Measurements from ENCODE around the gene VPS39. TPM values are rescaled to one million over a fixed set of nuclear protein-coding genes. Genes with fewer than 3 reads are reported as not detected.

Gene VPS39
- total and polyA plus RNA-seq, 2 of the 13 experiments (the other 11 are each of a cell fraction or from before 2014, with no cell fraction given) = 22.9 to 32.0 TPM

DNA sequence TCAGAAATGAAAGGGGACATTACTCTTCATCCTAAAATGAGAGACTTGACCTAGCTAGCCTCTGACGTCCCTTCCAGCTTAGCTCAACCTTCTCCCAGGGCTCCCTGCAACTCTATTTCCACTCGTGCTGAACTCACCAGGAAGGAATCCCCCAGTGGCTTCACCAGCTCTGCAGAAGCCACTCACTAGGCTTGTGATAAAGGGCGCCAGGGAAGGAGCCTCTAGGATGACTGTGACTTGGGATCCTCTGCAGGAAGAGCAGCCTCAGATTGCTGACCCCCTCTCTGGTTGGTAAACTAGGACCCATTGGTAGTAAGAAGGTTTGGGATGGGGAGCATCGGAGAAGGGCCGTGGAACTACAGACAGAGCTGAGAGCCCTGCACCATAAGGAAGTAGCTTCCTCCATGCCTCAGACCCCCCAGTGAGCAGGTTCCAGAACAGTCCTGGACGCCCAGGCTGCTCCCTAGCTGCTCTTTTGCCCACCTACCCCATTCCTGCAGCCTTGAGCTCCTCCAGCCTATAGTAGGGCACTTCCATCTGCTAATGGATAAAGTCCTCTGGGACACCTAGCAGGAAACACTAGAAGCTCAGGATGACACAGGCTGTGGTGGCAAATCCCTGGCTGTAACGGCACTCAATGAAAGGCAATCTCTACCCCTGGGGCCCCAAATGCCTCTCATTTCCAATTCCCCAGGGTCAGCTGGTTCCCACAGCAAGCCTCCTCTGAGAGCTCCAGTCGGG, 77.7 kb downstream of the VPS39 start (continued):
- TF ChIP-seq, protein P1, sequence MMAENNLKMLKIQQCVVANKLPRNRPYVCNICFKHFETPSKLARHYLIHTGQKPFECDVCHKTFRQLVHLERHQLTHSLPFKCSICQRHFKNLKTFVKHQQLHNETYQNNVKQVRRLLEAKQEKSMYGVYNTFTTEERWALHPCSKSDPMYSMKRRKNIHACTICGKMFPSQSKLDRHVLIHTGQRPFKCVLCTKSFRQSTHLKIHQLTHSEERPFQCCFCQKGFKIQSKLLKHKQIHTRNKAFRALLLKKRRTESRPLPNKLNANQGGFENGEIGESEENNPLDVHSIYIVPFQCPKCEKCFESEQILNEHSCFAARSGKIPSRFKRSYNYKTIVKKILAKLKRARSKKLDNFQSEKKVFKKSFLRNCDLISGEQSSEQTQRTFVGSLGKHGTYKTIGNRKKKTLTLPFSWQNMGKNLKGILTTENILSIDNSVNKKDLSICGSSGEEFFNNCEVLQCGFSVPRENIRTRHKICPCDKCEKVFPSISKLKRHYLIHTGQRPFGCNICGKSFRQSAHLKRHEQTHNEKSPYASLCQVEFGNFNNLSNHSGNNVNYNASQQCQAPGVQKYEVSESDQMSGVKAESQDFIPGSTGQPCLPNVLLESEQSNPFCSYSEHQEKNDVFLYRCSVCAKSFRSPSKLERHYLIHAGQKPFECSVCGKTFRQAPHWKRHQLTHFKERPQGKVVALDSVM (CRISPR knock-in tag; IDR thresholded peaks at IDR 0.05) = no peak
- TF ChIP-seq, protein P2, sequence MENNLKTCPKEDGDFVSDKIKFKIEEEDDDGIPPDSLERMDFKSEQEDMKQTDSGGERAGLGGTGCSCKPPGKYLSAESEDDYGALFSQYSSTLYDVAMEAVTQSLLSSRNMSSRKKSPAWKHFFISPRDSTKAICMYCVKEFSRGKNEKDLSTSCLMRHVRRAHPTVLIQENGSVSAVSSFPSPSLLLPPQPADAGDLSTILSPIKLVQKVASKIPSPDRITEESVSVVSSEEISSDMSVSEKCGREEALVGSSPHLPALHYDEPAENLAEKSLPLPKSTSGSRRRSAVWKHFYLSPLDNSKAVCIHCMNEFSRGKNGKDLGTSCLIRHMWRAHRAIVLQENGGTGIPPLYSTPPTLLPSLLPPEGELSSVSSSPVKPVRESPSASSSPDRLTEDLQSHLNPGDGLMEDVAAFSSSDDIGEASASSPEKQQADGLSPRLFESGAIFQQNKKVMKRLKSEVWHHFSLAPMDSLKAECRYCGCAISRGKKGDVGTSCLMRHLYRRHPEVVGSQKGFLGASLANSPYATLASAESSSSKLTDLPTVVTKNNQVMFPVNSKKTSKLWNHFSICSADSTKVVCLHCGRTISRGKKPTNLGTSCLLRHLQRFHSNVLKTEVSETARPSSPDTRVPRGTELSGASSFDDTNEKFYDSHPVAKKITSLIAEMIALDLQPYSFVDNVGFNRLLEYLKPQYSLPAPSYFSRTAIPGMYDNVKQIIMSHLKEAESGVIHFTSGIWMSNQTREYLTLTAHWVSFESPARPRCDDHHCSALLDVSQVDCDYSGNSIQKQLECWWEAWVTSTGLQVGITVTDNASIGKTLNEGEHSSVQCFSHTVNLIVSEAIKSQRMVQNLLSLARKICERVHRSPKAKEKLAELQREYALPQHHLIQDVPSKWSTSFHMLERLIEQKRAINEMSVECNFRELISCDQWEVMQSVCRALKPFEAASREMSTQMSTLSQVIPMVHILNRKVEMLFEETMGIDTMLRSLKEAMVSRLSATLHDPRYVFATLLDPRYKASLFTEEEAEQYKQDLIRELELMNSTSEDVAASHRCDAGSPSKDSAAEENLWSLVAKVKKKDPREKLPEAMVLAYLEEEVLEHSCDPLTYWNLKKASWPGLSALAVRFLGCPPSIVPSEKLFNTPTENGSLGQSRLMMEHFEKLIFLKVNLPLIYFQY (CRISPR knock-in tag; IDR thresholded peaks at IDR 0.05; ENCODE audit: borderline replicate concordance) = no peak
- no peak for TF ChIP-seq EP300 (IDR thresholded peaks at IDR 0.05; ENCODE audit: low read depth in 2 of 2, low read length in 2 of 2)
- TF ChIP-seq EP300 (CRISPR knock-in tag; IDR thresholded peaks at IDR 0.05; ENCODE audit: borderline replicate concordance) = no peak
- no peak for TF ChIP-seq ZC3H4 (CRISPR knock-in tag; IDR thresholded peaks at IDR 0.05; ENCODE audit: borderline replicate concordance)
- TF ChIP-seq NCOA2 (CRISPR knock-in tag; IDR thresholded peaks at IDR 0.05) = no peak
- TF ChIP-seq PHF21A (CRISPR knock-in tag; IDR thresholded peaks at IDR 0.05) = no peak
- no peak for TF ChIP-seq ZNF260 (CRISPR knock-in tag; IDR thresholded peaks at IDR 0.05; ENCODE audit: borderline replicate concordance, low read depth)

All from HepG2 (cell line).